ENCODE results near the gene CISTR.

GRCh38 chr12:53738406-53739213, 13.2 kb downstream of the CISTR start:
- no peak for TF ChIP-seq CTCF (IDR thresholded peaks at IDR 0.05; ENCODE audit: low read length)
- no peak for TF ChIP-seq EZH2 (IDR thresholded peaks at IDR 0.05; ENCODE audit: borderline replicate concordance, low read length)
